OCI-LY3 (cell line): ENCODE data around the gene ADAP2.
"Not testable (repeated sequence)": the region's sequence is repeated elsewhere in the genome, so short reads cannot be mapped to it uniquely, and the experiment has no call there.

Experiments
- H2AFZ ChIP-seq: fragments of 200-600, 300-600 bp; shearing (Covaris generic); 2 replicates; pipeline ENCODE4 v1.6.0; 2014; ENCODE audit warnings: antibody characterized with exemption, low read depth, low read length
- H3K27ac ChIP-seq: fragments of 200-600, 300-600 bp; sonication (generic); 2 replicates; pipeline ENCODE4 v1.5.1; 2014; ENCODE audit warnings: mild to moderate bottlenecking, low read length, moderate library complexity, mixed read lengths
- H3K27me3 ChIP-seq: fragments of 200-600, 300-600 bp; sonication (generic); 2 replicates; pipeline ENCODE4 v1.6.1; 2014; ENCODE audit warnings: low read depth, low read length, mixed read lengths
- H3K36me3 ChIP-seq: fragments of 200-600, 300-600 bp; sonication (generic); replicated peaks from 2 replicates; pipeline ENCODE3; 2014; ENCODE audit warnings: low read depth, low read length, mixed read lengths
- H3K4me1 ChIP-seq: fragments of 300-600, 200-600 bp; sonication (generic); 2 replicates; pipeline ENCODE4 v1.6.1; 2014; ENCODE audit warnings: low read length, mixed read lengths
- H3K4me2 ChIP-seq: fragments of 200-600, 300-600 bp; sonication (generic); 2 replicates; pipeline ENCODE4 v1.6.1; 2014; ENCODE audit warnings: low read length, mixed read lengths
- H3K4me3 ChIP-seq: fragments of 300-600, 200-600 bp; sonication (generic); 2 replicates; pipeline ENCODE4 v1.5.1; 2014; ENCODE audit warnings: antibody characterized with exemption, mild to moderate bottlenecking, low read length, moderate library complexity
- H3K79me2 ChIP-seq: fragments of 300-600, 200-600 bp; shearing (Covaris generic); 2 replicates; pipeline ENCODE4 v1.6.1; 2014; ENCODE audit warnings: mild to moderate bottlenecking, low read length, mixed read lengths
- H3K9ac ChIP-seq: fragments of 300-600, 200-600 bp; shearing (Covaris generic); 2 replicates; pipeline ENCODE4 v1.6.0; 2014; ENCODE audit warnings: mild to moderate bottlenecking, low read length, moderate library complexity
- H3K9me3 ChIP-seq: fragments of 200-600, 300-600 bp; shearing (Covaris generic); 2 replicates; pipeline ENCODE4 v1.6.1; 2014; ENCODE audit warnings: low read length, mixed read lengths; ENCODE audit not compliant: insufficient read depth
- H4K20me1 ChIP-seq: fragments of 200-600, 300-600 bp; sonication (generic); 2 replicates; pipeline ENCODE4 v1.6.1; 2016; ENCODE audit warnings: low read length, mixed read lengths; ENCODE audit not compliant: insufficient read depth
- CTCF ChIP-seq: fragments of 200-600, 300-600 bp; sonication (generic); IDR thresholded peaks from 2 replicates; pipeline ENCODE4 v1.5.1; 2014; ENCODE audit warnings: antibody characterized with exemption, low read length, low read depth
- EZH2phosphoT487 ChIP-seq: fragments of 200-600 bp; shearing (Covaris generic); IDR thresholded peaks from 2 replicates; pipeline ENCODE4 v1.6.1; 2018; ENCODE audit warnings: antibody characterized with exemption, mixed run types, low read depth

Gene ADAP2

GRCh38 chr17:30956764-30957374 lies 35.1 kb downstream of the ADAP2 start:
- no peaks in the 10 kb centered on the region for H3K36me3 ChIP-seq
- peaks cover 12% of the 10 kb centered on the region for H3K27me3 ChIP-seq
- no peaks in the 10 kb centered on the region for H3K79me2 ChIP-seq
- H3K27ac ChIP-seq: no peak overlapping the region
- H3K9me3 ChIP-seq: no peaks in the 10 kb centered on the region
- H2AFZ ChIP-seq: no peak overlapping the region
- no peak overlapping the region for H3K4me2 ChIP-seq
- no peak overlapping the region for H3K4me3 ChIP-seq
- TF ChIP-seq EZH2phosphoT487 (no peak), CTCF (no peak)
- H4K20me1 ChIP-seq: no peaks in the 10 kb centered on the region
- H3K9ac ChIP-seq: no peak overlapping the region
- peaks cover 53% of the 10 kb centered on the region for H3K4me1 ChIP-seq

GRCh38 chr17:30957741-30958140 lies 36.0 kb downstream of the ADAP2 start:
- peak overlapping the region; percentile 50 for H3K4me2 ChIP-seq
- H3K9ac ChIP-seq: no peak overlapping the region
- H3K4me1 ChIP-seq: peaks cover 46% of the 10 kb centered on the region
- no peaks in the 10 kb centered on the region for H3K36me3 ChIP-seq
- H4K20me1 ChIP-seq: no peaks in the 10 kb centered on the region
- TF ChIP-seq EZH2phosphoT487 (no peak), CTCF (no peak)
- no peaks in the 10 kb centered on the region for H3K79me2 ChIP-seq
- H3K9me3 ChIP-seq: no peaks in the 10 kb centered on the region
- no peak overlapping the region for H3K4me3 ChIP-seq
- peaks cover 12% of the 10 kb centered on the region for H3K27me3 ChIP-seq
- no peak overlapping the region for H2AFZ ChIP-seq
- no peak overlapping the region for H3K27ac ChIP-seq

- TF ChIP-seq EZH2phosphoT487 (no peak), CTCF (no peak)
- peak overlapping the region; percentile 50 for H3K4me2 ChIP-seq
- no peaks in the 10 kb centered on the region for H4K20me1 ChIP-seq
- H2AFZ ChIP-seq: no peak overlapping the region
- H3K9ac ChIP-seq: peak overlapping the region; percentile 1; the same call in 1 of the 2 replicates
- no peak overlapping the region for H3K27ac ChIP-seq
- peak overlapping the region; percentile 12 for H3K4me3 ChIP-seq
- H3K9me3 ChIP-seq: no peaks in the 10 kb centered on the region
- peaks cover 42% of the 10 kb centered on the region for H3K4me1 ChIP-seq
- no peaks in the 10 kb centered on the region for H3K79me2 ChIP-seq
- H3K27me3 ChIP-seq: peaks cover 12% of the 10 kb centered on the region
- H3K36me3 ChIP-seq: no peaks in the 10 kb centered on the region
Measured at GRCh38 chr17:30958187-30958586, 36.4 kb downstream of the ADAP2 start.

- Histone ChIP-seq H3K4me1 (peaks cover 36% of the 10 kb centered on the region), H3K4me3 (peak overlapping the region; percentile 71), H2AFZ (no peak overlapping the region), H3K9ac (0 out of 2 replicates have a peak overlapping the region, but pooled peaks have one; percentile 1), H3K4me2 (peak overlapping the region; percentile 73), H3K9me3 (no peaks in the 10 kb centered on the region), H4K20me1 (no peaks in the 10 kb centered on the region), H3K27me3 (peaks cover 12% of the 10 kb centered on the region), H3K27ac (no peak overlapping the region), H3K36me3 (no peaks in the 10 kb centered on the region), H3K79me2 (no peaks in the 10 kb centered on the region)
- TF ChIP-seq CTCF: no peak
- TF ChIP-seq EZH2phosphoT487: no peak
Measured at GRCh38 chr17:30961209-30962188, 39.8 kb downstream of the ADAP2 start.

DNA sequence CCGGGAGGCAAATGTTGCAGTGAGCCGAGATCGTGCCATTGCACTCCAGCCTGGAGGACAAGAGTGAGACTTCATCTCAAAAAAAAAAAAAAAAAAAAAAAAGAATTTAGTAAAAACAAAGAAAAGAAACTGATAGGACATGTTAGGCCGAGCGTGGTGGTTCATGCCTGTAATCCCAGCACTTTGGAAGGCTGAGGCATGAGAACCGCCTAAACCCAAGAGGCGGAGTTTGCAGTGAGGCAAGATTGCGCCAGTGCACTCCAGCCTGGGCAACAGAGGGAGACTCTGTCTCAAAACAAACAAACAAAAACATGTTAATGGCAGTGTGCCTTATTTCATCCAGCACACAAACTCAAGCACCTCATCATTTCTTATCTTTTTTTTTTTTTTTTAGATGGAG lies 42.6 kb downstream of the ADAP2 start:
- H3K4me1 ChIP-seq: peaks cover 34% of the 10 kb centered on the region
- H3K9me3 ChIP-seq, H3K79me2 ChIP-seq, H4K20me1 ChIP-seq, H3K9ac ChIP-seq, H2AFZ ChIP-seq, H3K27ac ChIP-seq, H3K36me3 ChIP-seq, H3K4me3 ChIP-seq, H3K4me2 ChIP-seq, H3K27me3 ChIP-seq: not testable (repeated sequence)
